GM18907 (cell line): ENCODE data around the gene TMPRSS6.

Experiments
- ATAC-seq: cut with Tn5 transposase; IDR thresholded peaks from one replicate; pipeline ENCODE4 v1.9.1; 2021; ENCODE audit warnings: mild to moderate bottlenecking, moderate library complexity; ENCODE audit not compliant: unreplicated experiment

Gene TMPRSS6

GRCh38 chr22:37069719-37070118, 39.8 kb downstream of the TMPRSS6 start:
- no peak for ATAC-seq

GRCh38 chr22:37069319-37069718, 40.2 kb downstream of the TMPRSS6 start:
- no peak for ATAC-seq

GRCh38 chr22:37068859-37069258, 40.7 kb downstream of the TMPRSS6 start:
- no peak for ATAC-seq

DNA sequence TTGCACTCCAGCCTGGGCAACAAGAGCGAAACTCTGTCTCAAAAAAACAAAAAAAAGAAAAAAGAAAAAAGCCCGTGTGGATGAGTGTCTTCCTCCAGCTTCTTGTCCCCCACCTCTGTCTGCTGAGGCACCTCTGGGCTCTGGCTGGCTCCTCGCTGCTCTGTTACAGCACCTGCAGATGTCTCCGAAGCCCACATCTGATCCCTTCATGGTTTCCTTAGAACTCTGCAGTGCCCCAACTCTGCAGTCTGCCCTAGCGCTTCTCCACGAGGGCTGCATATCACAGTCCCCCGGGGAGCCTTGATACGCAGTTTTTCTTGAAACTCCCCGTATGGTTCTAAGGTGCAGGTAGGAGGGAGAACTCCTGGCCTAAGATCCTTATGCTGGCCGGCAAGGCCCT, 42.1 kb downstream of the TMPRSS6 start:
- ATAC-seq: no peak

DNA sequence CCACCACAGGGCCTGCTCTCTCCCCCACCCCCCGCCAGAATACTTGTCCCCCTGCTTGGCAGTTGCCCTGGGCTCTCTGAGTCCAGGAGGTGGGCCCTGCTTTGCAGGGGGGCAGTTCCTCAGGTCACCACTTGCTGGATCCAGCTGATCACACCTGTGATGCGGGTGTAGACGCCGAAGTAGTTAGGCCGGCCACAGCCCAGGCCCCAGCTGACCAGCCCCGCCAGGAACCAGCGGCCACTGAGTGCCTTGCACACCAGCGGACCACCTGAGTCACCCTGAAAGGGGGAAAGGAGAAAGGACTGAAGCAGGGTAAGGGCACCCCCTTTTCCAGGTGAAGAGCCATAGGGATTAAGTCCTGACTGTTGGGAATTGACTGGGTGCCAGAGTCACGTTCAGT, 43.6 kb downstream of the TMPRSS6 start:
- ATAC-seq: no peak

- ATAC-seq: no peak
These were observed 44.3 kb downstream of the TMPRSS6 start for GRCh38 chr22:37065180-37065579.

GRCh38 chr22:37064553-37064952, 45.0 kb downstream of the TMPRSS6 start:
- no peak for ATAC-seq

- no peak for ATAC-seq
These were observed 45.8 kb downstream of the TMPRSS6 start for GRCh38 chr22:37063431-37064420.

- no peak for ATAC-seq
These were observed 46.7 kb downstream of the TMPRSS6 start for GRCh38 chr22:37062702-37063381.

GRCh38 chr22:37062376-37062675, 47.2 kb downstream of the TMPRSS6 start:
- ATAC-seq: no peak

- no peak for ATAC-seq
These were observed 47.7 kb downstream of the TMPRSS6 start for GRCh38 chr22:37061611-37062375.

DNA sequence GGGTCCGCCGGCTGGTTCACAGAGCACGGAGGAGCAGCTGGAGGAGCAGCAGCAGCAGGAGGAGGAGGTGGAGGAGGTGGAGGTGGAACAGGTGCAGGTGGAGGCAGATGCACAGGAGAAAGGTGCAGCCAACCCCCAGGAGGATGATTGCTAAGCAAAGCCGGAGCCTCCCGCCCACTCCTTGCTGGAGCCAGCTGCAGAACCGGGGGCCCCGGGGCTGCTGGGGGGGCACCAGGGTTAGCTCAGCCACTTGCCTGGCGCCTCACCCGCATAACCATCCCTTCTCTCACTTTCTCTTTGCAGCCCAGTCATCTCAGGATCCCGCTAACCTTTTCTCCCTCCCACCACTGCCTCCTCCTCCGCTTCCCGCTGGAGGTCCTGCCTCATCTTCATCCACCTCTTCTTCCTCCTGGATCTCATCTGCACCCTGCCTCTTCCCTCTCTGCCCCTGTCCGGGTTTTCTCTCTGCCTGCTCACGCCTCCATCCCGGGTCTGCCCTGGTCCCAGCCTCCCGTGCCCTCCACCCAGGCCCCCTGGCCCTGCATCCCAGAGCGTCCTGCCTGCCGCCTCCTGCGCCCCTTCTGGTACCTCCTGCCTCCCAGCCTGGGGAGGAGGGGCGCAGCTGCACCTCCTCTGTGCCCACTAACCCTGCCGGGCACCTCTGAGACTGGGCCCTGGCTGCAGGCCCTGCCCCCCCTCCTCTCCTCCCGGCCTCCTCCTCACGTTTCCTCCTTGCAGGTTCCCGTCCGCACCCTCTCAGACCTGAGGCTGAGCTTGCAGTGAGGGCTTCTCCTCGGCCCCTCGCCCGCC, 48.5 kb downstream of the TMPRSS6 start:
- no peak for ATAC-seq

GRCh38 chr22:37059876-37060449, 49.5 kb downstream of the TMPRSS6 start:
- no peak for ATAC-seq

DNA sequence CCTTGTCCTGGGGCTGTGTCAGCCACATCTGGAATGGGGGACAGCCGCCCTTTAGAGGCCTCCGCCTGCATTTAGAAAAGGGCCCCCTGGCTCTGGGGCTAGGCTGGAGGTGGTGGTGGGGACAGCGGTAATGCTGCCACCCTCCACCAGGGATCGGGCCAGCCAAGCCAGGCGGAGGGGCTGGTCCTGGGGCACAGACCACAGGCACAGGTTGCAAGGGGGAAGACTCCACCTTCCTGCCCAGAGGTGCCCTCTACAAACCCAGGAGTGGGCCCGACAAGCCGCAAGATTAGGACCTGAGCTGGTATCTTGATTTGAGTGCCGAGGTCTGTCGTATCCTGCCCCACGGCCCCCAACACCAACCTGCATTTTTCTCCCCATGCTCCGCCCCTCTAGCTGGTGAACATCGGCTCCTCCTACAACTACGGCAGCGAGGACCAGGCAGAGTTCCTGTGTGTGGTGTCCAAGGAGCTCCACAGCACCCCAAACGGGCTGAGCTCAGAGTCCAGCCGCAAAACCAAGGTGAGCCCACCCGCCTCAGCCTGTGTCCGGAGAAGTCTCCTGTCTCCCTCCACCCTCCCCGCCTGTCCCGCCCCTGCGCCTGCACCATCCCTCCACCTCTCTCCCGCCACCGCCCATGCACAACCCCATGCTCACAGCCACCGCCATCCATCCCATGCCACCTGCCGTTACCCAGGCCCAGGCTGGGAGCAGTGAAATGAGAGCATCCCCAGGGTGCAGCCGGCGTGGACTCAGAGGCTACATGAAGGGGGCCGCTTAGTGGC, 50.4 kb downstream of the TMPRSS6 start:
- ATAC-seq: no peak

DNA sequence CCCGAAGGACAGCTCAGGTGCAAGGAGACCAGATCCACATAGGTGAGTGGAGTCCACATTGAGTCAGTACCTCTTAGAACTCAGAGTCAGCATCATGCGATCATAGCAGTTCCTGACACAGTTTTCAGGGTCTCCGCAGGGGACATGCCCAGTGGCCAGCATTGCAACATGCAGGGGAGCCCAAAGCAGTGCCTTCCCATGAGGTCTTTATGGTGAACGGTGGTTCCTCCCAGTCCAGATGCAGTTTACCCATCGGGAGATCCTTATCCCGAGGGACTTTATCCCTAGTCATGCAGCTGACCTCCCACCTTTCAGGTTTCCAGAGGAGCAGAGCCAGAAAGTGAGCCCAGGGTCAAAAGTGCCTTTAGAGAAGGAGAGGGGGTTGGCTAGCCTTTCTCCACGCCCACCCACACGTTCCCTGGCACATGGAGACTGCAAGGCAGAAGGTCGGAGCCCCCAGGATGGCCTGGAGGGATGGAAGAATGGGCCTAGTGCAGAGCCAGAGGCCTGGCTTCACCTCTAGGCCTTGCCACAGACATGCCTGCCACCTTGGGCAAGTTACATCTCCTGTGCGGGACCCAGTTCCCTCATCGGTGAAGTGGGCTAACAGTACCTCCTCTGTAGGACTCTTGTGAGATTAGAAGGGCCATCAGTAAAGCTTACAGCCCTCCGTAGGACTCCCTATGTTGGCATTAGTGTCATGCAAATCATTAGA, 51.6 kb downstream of the TMPRSS6 start:
- ATAC-seq: no peak

GRCh38 chr22:37057226-37057625, 52.3 kb downstream of the TMPRSS6 start:
- ATAC-seq: no peak

- no peak for ATAC-seq
These were observed 53.3 kb downstream of the TMPRSS6 start for GRCh38 chr22:37056246-37056645.

DNA sequence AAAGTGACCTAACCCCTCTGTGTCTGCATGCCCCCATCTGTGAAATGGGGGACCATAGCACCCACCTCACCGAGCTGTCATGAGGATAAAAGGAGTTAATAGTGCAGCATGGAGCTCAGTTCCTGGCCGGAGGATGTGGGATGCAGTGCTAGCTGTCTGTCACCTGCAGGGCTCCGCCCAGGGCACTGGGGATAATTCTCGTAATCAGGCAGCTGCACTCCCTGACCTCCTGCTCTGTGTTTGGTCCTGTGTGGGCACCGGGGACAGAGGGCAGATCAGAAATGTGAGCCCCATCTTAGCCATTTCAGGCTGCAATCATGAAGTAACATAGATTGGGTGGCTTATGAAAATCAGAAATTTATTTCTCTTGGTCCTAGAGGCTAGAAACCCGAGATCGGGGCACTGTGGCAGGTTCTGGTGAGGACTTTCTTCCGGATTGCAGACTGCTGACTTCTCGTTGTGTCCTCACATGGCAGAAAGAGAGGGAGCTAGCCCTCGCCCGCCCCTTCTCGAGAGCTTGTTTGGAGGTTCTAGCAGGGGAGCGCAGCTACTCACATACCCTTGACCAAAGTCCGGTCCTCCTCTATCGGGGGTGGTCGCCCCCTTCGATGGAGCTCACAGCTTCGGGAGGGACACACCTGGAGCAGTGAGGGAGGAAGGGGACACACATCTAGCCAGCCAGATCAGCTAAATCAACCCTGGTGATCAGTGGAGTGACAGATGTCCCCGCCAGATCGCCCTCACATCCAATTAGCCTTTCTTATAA, 54.7 kb downstream of the TMPRSS6 start:
- no peak for ATAC-seq
